B cell (primary cell): ENCODE measurements around the gene TMEM156. TPM values are rescaled to one million over a fixed set of nuclear protein-coding genes. Genes with fewer than 3 reads are reported as not detected.

Experiments used
- ATAC-seq: fragments of 200-7000 bp; cut with Tn5 transposase; one replicate; pipeline ENCODE4 v1.10.0; 2021; ENCODE audit warnings: low read depth, mild to moderate bottlenecking, moderate number of reproducible peaks, moderate library complexity
- CTCF ChIA-PET: fragments of 350-600 bp; sonication (Branson Sonifier 250); formaldehyde crosslinking; loops from one replicate; lab custom pipeline; 2021; ENCODE audit warnings: antibody characterized with exemption, inconsistent platforms; lab: Charles Lee
- POLR2A ChIA-PET: fragments of 350-600 bp; sonication (Branson Sonifier 250); formaldehyde crosslinking; loops from one replicate; lab custom pipeline; 2021; ENCODE audit warnings: antibody characterized with exemption; lab: Charles Lee
- DNase-seq: peaks from one replicate; pipeline ENCODE4 v3.0.0; 2013
- H2AFZ ChIP-seq: 2 replicates; pipeline ENCODE4 v1.6.1; 2012; ENCODE audit warnings: mild to moderate bottlenecking, low read depth, low read length; ENCODE audit not compliant: insufficient read depth, poor library complexity, severe bottlenecking
- H3K27ac ChIP-seq, 2 donors: 1 replicate in 1 of 2; 2 replicates in 1 of 2; pipeline ENCODE4 v1.5.1; 2012 to 2013; ENCODE audit warnings: low read length in 2 of 2, mild to moderate bottlenecking in 2 of 2, moderate library complexity in 1 of 2
- H3K27me3 ChIP-seq, 4 experiments: fragments of 200-600 bp in 1 of 4; sonication (generic) in 1 of 4; replicated peaks in 1 of 4; 1 replicate in 2 of 4; 2 replicates in 2 of 4; pipeline versions ENCODE4 v1.6.1 to v1.7.0; 2013 to 2016; ENCODE audit warnings: low read length in 3 of 4, mild to moderate bottlenecking in 2 of 4, mixed read lengths in 1 of 4, moderate library complexity in 1 of 4; ENCODE audit not compliant: insufficient read depth in 4 of 4, control insufficient read depth in 3 of 4; ENCODE audit errors: control extremely low read depth in 1 of 4
- H3K36me3 ChIP-seq, 2 experiments: replicated peaks in 1 of 2; 1 replicate in 1 of 2; 2 replicates in 1 of 2; pipeline versions ENCODE4 v1.6.1 to v1.7.1; 2013; ENCODE audit warnings: low read length in 1 of 2; ENCODE audit not compliant: insufficient read depth in 2 of 2, control insufficient read depth in 1 of 2; ENCODE audit errors: control extremely low read depth in 1 of 2, extremely low read depth in 1 of 2
- H3K4me1 ChIP-seq, 2 donors: fragments of 200-600 bp in 1 of 2; sonication (generic) in 1 of 2; 1 replicate in 1 of 2; 2 replicates in 1 of 2; pipeline versions ENCODE4 v1.5.1 to v1.6.1; 2013 to 2017; ENCODE audit warnings: low read length in 2 of 2; ENCODE audit not compliant: control insufficient read depth in 2 of 2, insufficient read depth in 2 of 2
- H3K4me2 ChIP-seq: replicated peaks from 2 replicates; pipeline ENCODE3; 2012; ENCODE audit warnings: mild to moderate bottlenecking, low read depth, low read length; ENCODE audit not compliant: poor library complexity, severe bottlenecking
- H3K4me3 ChIP-seq, 5 experiments: fragments of 200-600 bp in 1 of 5; sonication (generic) in 1 of 5; 1 replicate in 3 of 5; 2 replicates in 2 of 5; pipeline versions ENCODE4 v1.5.1 to v1.7.0; 2011 to 2016; ENCODE audit warnings: low read length in 4 of 5, mild to moderate bottlenecking in 4 of 5, low read depth in 2 of 5, control low read depth in 1 of 5, moderate library complexity in 1 of 5; ENCODE audit not compliant: insufficient read depth in 1 of 5; ENCODE audit errors: control extremely low read depth in 1 of 5, extremely low read depth in 1 of 5
- H3K79me2 ChIP-seq: fragments of 200-600 bp; sonication (generic); one replicate; pipeline ENCODE4 v1.6.0; 2016; ENCODE audit warnings: low read length; ENCODE audit not compliant: control insufficient read depth, insufficient read depth
- H3K9ac ChIP-seq: fragments of 200-600 bp; sonication (generic); 2 replicates; pipeline ENCODE4 v1.6.1; 2017; ENCODE audit warnings: mild to moderate bottlenecking, low read length, moderate library complexity
- H3K9me3 ChIP-seq, 3 donors: one replicate each; pipeline versions ENCODE4 v1.6.1 to v1.7.1; 2013; ENCODE audit warnings: low read length in 2 of 3; ENCODE audit not compliant: control insufficient read depth in 2 of 3, insufficient read depth in 1 of 3; ENCODE audit errors: control extremely low read depth in 1 of 3
- H4K20me1 ChIP-seq: 2 replicates; pipeline ENCODE4 v1.6.0; 2012; ENCODE audit warnings: mild to moderate bottlenecking, low read length; ENCODE audit not compliant: insufficient read depth, control insufficient read depth, poor library complexity, severe bottlenecking
- H3K27ac Mint-ChIP-seq: one replicate; pipeline ENCODE4 v1.8.0; 2021; ENCODE audit warnings: mixed read lengths
- H3K27me3 Mint-ChIP-seq: one replicate; pipeline ENCODE4 v1.8.0; 2021; ENCODE audit warnings: mixed read lengths
- H3K4me1 Mint-ChIP-seq: one replicate; pipeline ENCODE4 v1.8.0; 2021; ENCODE audit warnings: mixed read lengths
- H3K4me3 Mint-ChIP-seq: one replicate; pipeline ENCODE4 v1.8.0; 2021; ENCODE audit warnings: mixed read lengths
- H3K9me3 Mint-ChIP-seq: one replicate; pipeline ENCODE4 v1.8.0; 2022; ENCODE audit warnings: mixed read lengths; ENCODE audit not compliant: insufficient read depth
- EZH2 ChIP-seq: IDR thresholded peaks from 2 replicates; pipeline ENCODE4 v1.6.1; 2012; ENCODE audit warnings: borderline replicate concordance, low read depth, mild to moderate bottlenecking, moderate library complexity, low read length; ENCODE audit not compliant: insufficient read depth, poor library complexity, severe bottlenecking
- WGBS: methylation state at CpG from one replicate; pipeline ENCODE4 v1.1.5; 2013; ENCODE audit warnings: missing lambda C conversion rate; ENCODE audit not compliant: insufficient coverage; 5-methylcytosine and 5-hydroxymethylcytosine counted together
- intact Hi-C: fragments of 100-400 bp; cut with micrococcal nuclease; formaldehyde crosslinking; loops from one replicate; pipeline ENCODE4 v1.10.0; 2022
- polyA plus RNA-seq: library from polyadenylated mRNA; depleted of rRNA; stranded (reverse); fragments of >200 nt; gene quantifications from 2 replicates; pipeline ENCODE4 v1.2.3, GENCODE V29; 2012
- total RNA-seq, 2 donors: library from RNA; stranded (reverse); fragments of 120-200 nt in 1 of 2; gene quantifications; 1 replicate in 1 of 2; 2 replicates in 1 of 2; pipeline versions ENCODE4 v1.2.3 to v1.2.4, GENCODE V29; 2013 to 2022
- TF ChIP-seq, protein P1 (sequence below): fragments of 200-600 bp; IDR thresholded peaks from one replicate; pipeline ENCODE4 v1.8.0; 2022; ENCODE audit warnings: antibody characterized with exemption, mild to moderate bottlenecking

The TMEM156 gene
- total and polyA plus RNA-seq, 2 donors (not counting 1 experiment from before 2014, with no cell fraction given) = 58.4 to 59.9 TPM

GRCh38 chr4:38979511-38980230, 52.5 kb downstream of the TMEM156 start:
- H3K4me2 ChIP-seq = no peak overlapping the region
- H4K20me1 ChIP-seq = no peaks in the 10 kb centered on the region
- H3K9me3 ChIP-seq = no peaks in the 10 kb centered on the region
- Mint-ChIP-seq H3K27ac (no peak overlapping the region), H3K4me1 (peaks cover 18% of the 10 kb centered on the region), H3K27me3 (no peaks in the 10 kb centered on the region), H3K9me3 (no peaks in the 10 kb centered on the region), H3K4me3 (no peak overlapping the region)
- H3K27ac ChIP-seq = no peak overlapping the region
- H3K79me2 ChIP-seq = peaks cover 13% of the 10 kb centered on the region
- H3K27me3 ChIP-seq = no peaks in the 10 kb centered on the region
- H3K4me1 ChIP-seq = peaks cover 3 to 8% of the 10 kb centered on the region in 2 donors
- TF ChIP-seq EZH2 = no peak
- TF ChIP-seq, protein P1, sequence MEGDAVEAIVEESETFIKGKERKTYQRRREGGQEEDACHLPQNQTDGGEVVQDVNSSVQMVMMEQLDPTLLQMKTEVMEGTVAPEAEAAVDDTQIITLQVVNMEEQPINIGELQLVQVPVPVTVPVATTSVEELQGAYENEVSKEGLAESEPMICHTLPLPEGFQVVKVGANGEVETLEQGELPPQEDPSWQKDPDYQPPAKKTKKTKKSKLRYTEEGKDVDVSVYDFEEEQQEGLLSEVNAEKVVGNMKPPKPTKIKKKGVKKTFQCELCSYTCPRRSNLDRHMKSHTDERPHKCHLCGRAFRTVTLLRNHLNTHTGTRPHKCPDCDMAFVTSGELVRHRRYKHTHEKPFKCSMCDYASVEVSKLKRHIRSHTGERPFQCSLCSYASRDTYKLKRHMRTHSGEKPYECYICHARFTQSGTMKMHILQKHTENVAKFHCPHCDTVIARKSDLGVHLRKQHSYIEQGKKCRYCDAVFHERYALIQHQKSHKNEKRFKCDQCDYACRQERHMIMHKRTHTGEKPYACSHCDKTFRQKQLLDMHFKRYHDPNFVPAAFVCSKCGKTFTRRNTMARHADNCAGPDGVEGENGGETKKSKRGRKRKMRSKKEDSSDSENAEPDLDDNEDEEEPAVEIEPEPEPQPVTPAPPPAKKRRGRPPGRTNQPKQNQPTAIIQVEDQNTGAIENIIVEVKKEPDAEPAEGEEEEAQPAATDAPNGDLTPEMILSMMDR = no peak
- ATAC-seq (no peak), DNase-seq (no peak)
- H3K36me3 ChIP-seq = peaks cover 13 to 88% of the 10 kb centered on the region in 2 experiments
- 50% methylated on average over 1 of the region's 3 CpGs for WGBS
- CTCF ChIA-PET = interaction anchor here (0.6 to 2.3 kb wide), 3 partner anchors 63 to 221 kb away, joined by 3 to 10 read pairs (median 4); no protein-coding TSS in a partner anchor
- no peak overlapping the region for H3K4me3 ChIP-seq
- intact Hi-C loops = no loop called here
- H3K9ac ChIP-seq = no peak overlapping the region
- POLR2A ChIA-PET = interaction anchor here (0.6 kb wide), 1 partner anchor 1816 kb away, joined by 3 read pairs; no protein-coding TSS in a partner anchor
- no peak overlapping the region for H2AFZ ChIP-seq

DNA sequence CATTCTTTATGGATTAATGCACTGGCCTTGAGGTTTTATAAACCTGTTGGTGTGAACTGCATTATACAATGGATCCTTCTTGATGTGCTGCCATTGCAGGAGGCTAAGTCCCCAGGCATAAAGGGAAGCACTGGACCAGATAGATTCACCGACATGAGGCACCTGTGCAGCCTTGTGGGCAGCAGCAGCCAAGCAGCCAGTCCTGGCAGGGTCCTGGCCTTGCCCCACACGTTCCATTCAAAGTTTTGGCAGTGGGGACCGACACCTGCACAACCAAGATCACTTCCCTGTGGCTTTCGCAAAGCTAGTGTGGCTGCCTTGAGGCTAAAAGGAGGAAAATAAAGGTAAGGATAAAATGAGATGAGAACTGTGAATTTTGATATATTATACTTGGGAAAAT, 53.1 kb downstream of the TMEM156 start:
- H2AFZ ChIP-seq = no peak overlapping the region
- Mint-ChIP-seq H3K4me1 (peaks cover 13% of the 10 kb centered on the region), H3K4me3 (no peak overlapping the region), H3K9me3 (no peaks in the 10 kb centered on the region), H3K27ac (peak overlapping the region; percentile 41), H3K27me3 (no peaks in the 10 kb centered on the region)
- no peaks in the 10 kb centered on the region for H3K27me3 ChIP-seq
- no peak for TF ChIP-seq EZH2
- DNase-seq (no peak), ATAC-seq (no peak)
- no peaks in the 10 kb centered on the region for H3K9me3 ChIP-seq
- H3K79me2 ChIP-seq = peaks cover 9% of the 10 kb centered on the region
- intact Hi-C loops = no loop called here
- ChIA-PET CTCF (interaction anchor here (1.2 to 2.3 kb wide), 2 partner anchors 156 to 220 kb away, joined by 4 to 10 read pairs; no protein-coding TSS in a partner anchor), POLR2A (no interaction called here)
- no peak overlapping the region for H3K4me2 ChIP-seq
- H3K27ac ChIP-seq = no peak overlapping the region
- peaks cover 13 to 82% of the 10 kb centered on the region in 2 experiments for H3K36me3 ChIP-seq
- no peak overlapping the region for H3K9ac ChIP-seq
- WGBS = 88% methylated on average over 3 of the region's 4 CpGs
- no peak overlapping the region for H3K4me3 ChIP-seq
- peaks cover 0 to 2% of the 10 kb centered on the region in 2 donors for H3K4me1 ChIP-seq
- no peaks in the 10 kb centered on the region for H4K20me1 ChIP-seq
